ENCODE measurements around the gene TMEM272. TPM values are rescaled to one million over a fixed set of nuclear protein-coding genes. Genes with fewer than 3 reads are reported as not detected.

The TMEM272 gene
- polyA plus RNA-seq, 1 donor (not counting 4 experiments of a cell fraction or from before 2014, with no cell fraction given) = not detected

GRCh38 chr13:51811920-51812451 lies 33.0 kb downstream of the TMEM272 start:
- FAIRE-seq (no peak), DNase-seq (ENCODE audit: low read depth, low spot score) (no peak)
- Histone ChIP-seq H2AFZ (ENCODE audit: control insufficient read depth, low read length) (no peak overlapping the region), H3K4me2 (ENCODE audit: control insufficient read depth, extremely low read depth, insufficient read depth, low read depth, low read length) (no peak overlapping the region), H3K27ac (ENCODE audit: control insufficient read depth, insufficient read depth, low read length) (no peak overlapping the region), H3K79me2 (ENCODE audit: control insufficient read depth, insufficient read depth, low read length) (no peaks in the 10 kb centered on the region), H3K27me3 (ENCODE audit: control insufficient read depth, extremely low read depth, insufficient read depth, low read length) (peaks cover 5% of the 10 kb centered on the region), H3K4me3 (ENCODE audit: control insufficient read depth in 2 of 3, extremely low read depth in 1 of 3, insufficient read depth in 2 of 3, low read depth in 1 of 3, low read length in 3 of 3) (no peak overlapping the region), H3K4me1 (ENCODE audit: control insufficient read depth, extremely low read depth, insufficient read depth, low read length) (peaks cover 21% of the 10 kb centered on the region), H3K9ac (ENCODE audit: control insufficient read depth, extremely low read depth, insufficient read depth, low read length) (no peak overlapping the region), H4K20me1 (ENCODE audit: control insufficient read depth, extremely low read depth, insufficient read depth, low read length) (no peaks in the 10 kb centered on the region), H3K9me3 (ENCODE audit: control insufficient read depth, low read depth, low read length) (no peaks in the 10 kb centered on the region), H3K36me3 (ENCODE audit: control insufficient read depth in 2 of 2, extremely low read depth in 1 of 2, insufficient read depth in 2 of 2, low read length in 2 of 2) (no peaks in the 10 kb centered on the region), H3K9me1 (ENCODE audit: control insufficient read depth, extremely low read depth, insufficient read depth, low read length) (no peaks in the 10 kb centered on the region)
- TF ChIP-seq CTCF (optimal IDR thresholded peaks at IDR 0.05 in 1 of 3, IDR thresholded peaks at IDR 0.05 in 1 of 3, conservative IDR thresholded peaks at IDR 0.05 in 1 of 3; ENCODE audit: extremely low read depth in 1 of 3, insufficient read depth in 2 of 3, low read length in 3 of 3) (no peak), EZH2 (IDR thresholded peaks at IDR 0.05; ENCODE audit: low read length) (no peak)
- dilution Hi-C loops (cut with MboI; ENCODE audit: extremely low pct_ligation_motif_present, low sequenced_read_pairs) = no loop called here

- Histone ChIP-seq H3K4me1 (ENCODE audit: control insufficient read depth, extremely low read depth, insufficient read depth, low read length) (peaks cover 12% of the 10 kb centered on the region), H2AFZ (ENCODE audit: control insufficient read depth, low read length) (no peak overlapping the region), H3K9me3 (ENCODE audit: control insufficient read depth, low read depth, low read length) (no peaks in the 10 kb centered on the region), H3K9me1 (ENCODE audit: control insufficient read depth, extremely low read depth, insufficient read depth, low read length) (no peaks in the 10 kb centered on the region), H3K4me3 (ENCODE audit: control insufficient read depth in 2 of 3, extremely low read depth in 1 of 3, insufficient read depth in 2 of 3, low read depth in 1 of 3, low read length in 3 of 3) (no peak overlapping the region), H4K20me1 (ENCODE audit: control insufficient read depth, extremely low read depth, insufficient read depth, low read length) (no peaks in the 10 kb centered on the region), H3K27me3 (ENCODE audit: control insufficient read depth, extremely low read depth, insufficient read depth, low read length) (peaks cover 5% of the 10 kb centered on the region), H3K4me2 (ENCODE audit: control insufficient read depth, extremely low read depth, insufficient read depth, low read depth, low read length) (no peak overlapping the region), H3K9ac (ENCODE audit: control insufficient read depth, extremely low read depth, insufficient read depth, low read length) (no peak overlapping the region), H3K79me2 (ENCODE audit: control insufficient read depth, insufficient read depth, low read length) (no peaks in the 10 kb centered on the region), H3K36me3 (ENCODE audit: control insufficient read depth in 2 of 2, extremely low read depth in 1 of 2, insufficient read depth in 2 of 2, low read length in 2 of 2) (no peaks in the 10 kb centered on the region), H3K27ac (ENCODE audit: control insufficient read depth, insufficient read depth, low read length) (no peak overlapping the region)
- DNase-seq (ENCODE audit: low read depth, low spot score) = no peak
- TF ChIP-seq CTCF (optimal IDR thresholded peaks at IDR 0.05 in 1 of 3, IDR thresholded peaks at IDR 0.05 in 1 of 3, conservative IDR thresholded peaks at IDR 0.05 in 1 of 3; ENCODE audit: extremely low read depth in 1 of 3, insufficient read depth in 2 of 3, low read length in 3 of 3) (no peak), EZH2 (IDR thresholded peaks at IDR 0.05; ENCODE audit: low read length) (no peak)
- no peak for FAIRE-seq
- dilution Hi-C loops (cut with MboI; ENCODE audit: extremely low pct_ligation_motif_present, low sequenced_read_pairs) = no loop called here
Observed at GRCh38 chr13:51811046-51811445, 33.9 kb downstream of the TMEM272 start.
